HCT116 (cell line): ENCODE measurements around the gene FNDC1. TPM values are rescaled to one million over a fixed set of nuclear protein-coding genes. Genes with fewer than 3 reads are reported as not detected.

Source experiments
- ATAC-seq: fragments of 200-7000 bp; cut with Tn5 transposase; 2 replicates; pipeline ENCODE4 v1.9.1; 2020; ENCODE audit warnings: mild to moderate bottlenecking, moderate library complexity
- BruUV-seq: library from RNA; stranded (reverse); fragments of 400-500 nt; replicated peaks from 2 replicates; lab custom pipeline; 2021; lab: Mats Ljungman, UMichigan
- CTCF ChIA-PET: fragments of 300-600 bp; sonication (Branson Sonifier 250); formaldehyde crosslinking; loops from one replicate; lab custom pipeline; 2021; ENCODE audit warnings: antibody characterized with exemption; lab: Charles Lee
- POLR2A ChIA-PET: fragments of 300-600, 350-600 bp; sonication (Branson Sonifier 250); formaldehyde crosslinking; loops from one replicate; lab custom pipeline; 2021; ENCODE audit warnings: antibody characterized with exemption; lab: Charles Lee
- RAD21 ChIA-PET, 2 experiments: fragments of 300-600 bp; sonication (Branson Sonifier 250); formaldehyde crosslinking; loops; one replicate each; lab custom pipeline; 2023; ENCODE audit warnings: low total read pairs in 2 of 2; ENCODE audit not compliant: uncharacterized antibody in 2 of 2, unreplicated experiment in 2 of 2, low non-redundant PET in 1 of 2; lab: Charles Lee
- DNase-seq: peaks from one replicate; pipeline ENCODE4 v3.0.0-alpha.2; 2010; ENCODE audit warnings: low read depth, low spot score
- H2AFZ ChIP-seq: fragments of 200-600 bp; shearing (Covaris generic), sonication (generic); 2 replicates; pipeline ENCODE4 v1.6.1; 2017; ENCODE audit warnings: low read depth, mixed run types, mixed read lengths, antibody characterized with exemption, low read length; ENCODE audit not compliant: poor library complexity, severe bottlenecking
- H3K27ac ChIP-seq: 2 replicates; pipeline ENCODE4 v1.5.1; 2012; ENCODE audit warnings: low read depth, low read length
- H3K27me3 ChIP-seq: fragments of 200-600 bp; sonication (generic); 2 replicates; pipeline ENCODE4 v1.6.1; 2016; ENCODE audit warnings: mixed run types, low read length, mixed read lengths; ENCODE audit not compliant: insufficient read depth
- H3K36me3 ChIP-seq, 2 experiments: fragments of 200-500 bp in 1 of 2; fragments of 200-600 bp in 1 of 2; sonication (Bioruptor generic) in 1 of 2; sonication (generic) in 1 of 2; 2 replicates each; pipeline versions ENCODE4 v1.5.1 to v1.6.1; 2014 to 2016; ENCODE audit warnings: low read length in 2 of 2, inconsistent platforms in 1 of 2, mixed read lengths in 1 of 2, mixed run types in 1 of 2; ENCODE audit not compliant: insufficient read depth in 2 of 2, control insufficient read depth in 1 of 2
- H3K4me1 ChIP-seq, 2 experiments: fragments of 200-600 bp in 1 of 2; sonication (generic) in 1 of 2; 2 replicates each; pipeline versions ENCODE4 v1.5.1 to v1.6.1; 2012 to 2017; ENCODE audit warnings: low read length in 2 of 2, inconsistent platforms in 1 of 2, mild to moderate bottlenecking in 1 of 2, mixed read lengths in 1 of 2, mixed run types in 1 of 2, moderate library complexity in 1 of 2; ENCODE audit not compliant: insufficient read depth in 2 of 2, control insufficient read depth in 1 of 2
- H3K4me2 ChIP-seq: fragments of 200-600 bp; sonication (generic); 2 replicates; pipeline ENCODE4 v1.6.1; 2017; ENCODE audit warnings: mixed run types, low read length, mixed read lengths
- H3K4me3 ChIP-seq, 2 experiments: fragments of 200-600 bp in 1 of 2; sonication (generic) in 1 of 2; replicated peaks in 1 of 2; 2 replicates each; pipeline ENCODE4 v1.5.1; 2011 to 2016; ENCODE audit warnings: low read length in 2 of 2, control low read depth in 1 of 2, low read depth in 1 of 2, mild to moderate bottlenecking in 1 of 2, mixed read lengths in 1 of 2, mixed run types in 1 of 2
- H3K79me2 ChIP-seq: fragments of 200-600 bp; sonication (generic); 2 replicates; pipeline ENCODE4 v1.6.1; 2017; ENCODE audit warnings: mild to moderate bottlenecking, mixed run types, low read length, moderate library complexity, mixed read lengths; ENCODE audit not compliant: insufficient read depth
- H3K9ac ChIP-seq: fragments of 200-600 bp; sonication (generic); 2 replicates; pipeline ENCODE4 v1.6.1; 2016; ENCODE audit warnings: low read length, mixed read lengths
- H3K9me2 ChIP-seq: fragments of 200-600 bp; sonication (generic), shearing (Covaris generic); 2 replicates; pipeline ENCODE4 v1.6.1; 2017; ENCODE audit warnings: mixed run types, mild to moderate bottlenecking, moderate library complexity; ENCODE audit not compliant: insufficient read depth
- H3K9me3 ChIP-seq, 2 experiments: fragments of 200-500 bp in 1 of 2; fragments of 200-600 bp in 1 of 2; sonication (Bioruptor generic) in 1 of 2; sonication (generic) in 1 of 2; 2 replicates each; pipeline ENCODE4 v1.6.1; 2014 to 2017; ENCODE audit warnings: low read length in 2 of 2, mixed read lengths in 2 of 2, inconsistent platforms in 1 of 2, low read depth in 1 of 2, mild to moderate bottlenecking in 1 of 2, mixed run types in 1 of 2, moderate library complexity in 1 of 2; ENCODE audit not compliant: control insufficient read depth in 1 of 2, insufficient read depth in 1 of 2
- H4K20me1 ChIP-seq: fragments of 200-600 bp; sonication (generic), shearing (Covaris generic); 2 replicates; pipeline ENCODE4 v1.6.1; 2017; ENCODE audit warnings: mixed run types, mild to moderate bottlenecking, moderate library complexity; ENCODE audit not compliant: insufficient read depth
- CBX3 ChIP-seq: IDR thresholded peaks from 2 replicates; pipeline ENCODE4 v1.6.1; 2012; ENCODE audit warnings: low read depth
- EGR1 ChIP-seq: IDR thresholded peaks from 2 replicates; pipeline ENCODE4 v1.6.1; 2012; ENCODE audit warnings: low read depth
- FOSL1 ChIP-seq: IDR thresholded peaks from 2 replicates; pipeline ENCODE4 v1.6.1; 2012; ENCODE audit warnings: low read depth
- JUND ChIP-seq: IDR thresholded peaks from 2 replicates; pipeline ENCODE4 v1.6.1; 2012
- POLR2A ChIP-seq: IDR thresholded peaks from 2 replicates; pipeline ENCODE4 v1.7.0; 2011; ENCODE audit warnings: borderline replicate concordance; ENCODE audit not compliant: insufficient read depth, insufficient read length; ENCODE audit errors: extremely low read depth
- RAD21 ChIP-seq: IDR thresholded peaks from 2 replicates; pipeline ENCODE4 v1.6.1; 2012; ENCODE audit warnings: low read depth, mild to moderate bottlenecking
- SIN3A ChIP-seq: IDR thresholded peaks from 2 replicates; pipeline ENCODE4 v1.6.1; 2012; ENCODE audit warnings: low read depth
- SP1 ChIP-seq: IDR thresholded peaks from 2 replicates; pipeline ENCODE4 v1.6.1; 2012; ENCODE audit warnings: low read depth
- SRF ChIP-seq: IDR thresholded peaks from 2 replicates; pipeline ENCODE4 v1.6.1; 2012; ENCODE audit warnings: low read depth
- TCF7L2 ChIP-seq: IDR thresholded peaks from 2 replicates; pipeline ENCODE4 v1.7.0; 2011; ENCODE audit warnings: borderline replicate concordance, inconsistent platforms; ENCODE audit not compliant: insufficient read depth, insufficient read length; ENCODE audit errors: extremely low read depth
- YY1 ChIP-seq: IDR thresholded peaks from 2 replicates; pipeline ENCODE4 v1.6.1; 2011; ENCODE audit warnings: low read length, low read depth, moderate library complexity, mild to moderate bottlenecking; ENCODE audit not compliant: insufficient replicate concordance; ENCODE audit errors: extremely low read depth
- ZFX ChIP-seq: fragments of 450-650 bp; IDR thresholded peaks from 2 replicates; pipeline ENCODE4 v1.6.1; 2017
- intact Hi-C: fragments of 100-400 bp; cut with micrococcal nuclease; formaldehyde crosslinking; loops from 2 replicates; pipeline ENCODE4 v1.10.0; 2022
- total RNA-seq: library from RNA; stranded (reverse); gene quantifications from one replicate; pipeline ENCODE4 v1.2.1, GENCODE V29; 2021; ENCODE audit not compliant: unreplicated experiment
- TF ChIP-seq, protein P1 (sequence below): IDR thresholded peaks from 2 replicates; pipeline ENCODE4 v1.6.1; 2012
- TF ChIP-seq, protein P2 (sequence below), 3 experiments: fragments of 200-600 bp in 1 of 3; sonication (generic) in 1 of 3; IDR thresholded peaks in 2 of 3; conservative IDR thresholded peaks in 1 of 3; 2 replicates each; pipeline ENCODE4 v1.5.1; 2012 to 2017; ENCODE audit warnings: low read depth in 2 of 3, low read length in 2 of 3, antibody characterized with exemption in 1 of 3, borderline replicate concordance in 1 of 3, control low read depth in 1 of 3, mild to moderate bottlenecking in 1 of 3, mixed read lengths in 1 of 3, mixed run types in 1 of 3, moderate library complexity in 1 of 3; ENCODE audit not compliant: insufficient read depth in 1 of 3
- TF ChIP-seq, protein P3 (sequence below): IDR thresholded peaks from 2 replicates; pipeline ENCODE4 v1.6.1; 2012

FNDC1 gene
- total RNA-seq, 1 experiment from 2014 or later = 0.07 TPM

- ChIA-PET POLR2A (no interaction called here), CTCF (interaction anchor here (0.8 to 2.0 kb wide), 9 partner anchors 35 to 440 kb away, joined by 3 to 20 read pairs (median 9); no protein-coding TSS in a partner anchor), RAD21 (interaction anchor here (1.0 to 1.1 kb wide), 3 partner anchors 391 to 436 kb away, joined by 3 to 8 read pairs (median 6); no protein-coding TSS in a partner anchor)
- no TSS peak for BruUV-seq
- ATAC-seq (peak; percentile 98), DNase-seq (peak; percentile 39)
- TF ChIP-seq YY1 = no peak
- TF ChIP-seq, protein P1, sequence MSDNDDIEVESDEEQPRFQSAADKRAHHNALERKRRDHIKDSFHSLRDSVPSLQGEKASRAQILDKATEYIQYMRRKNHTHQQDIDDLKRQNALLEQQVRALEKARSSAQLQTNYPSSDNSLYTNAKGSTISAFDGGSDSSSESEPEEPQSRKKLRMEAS = peak; percentile 71; the same call in 1 of the 2 replicates
- peak; percentile 77 for TF ChIP-seq RAD21
- TF ChIP-seq, protein P2, sequence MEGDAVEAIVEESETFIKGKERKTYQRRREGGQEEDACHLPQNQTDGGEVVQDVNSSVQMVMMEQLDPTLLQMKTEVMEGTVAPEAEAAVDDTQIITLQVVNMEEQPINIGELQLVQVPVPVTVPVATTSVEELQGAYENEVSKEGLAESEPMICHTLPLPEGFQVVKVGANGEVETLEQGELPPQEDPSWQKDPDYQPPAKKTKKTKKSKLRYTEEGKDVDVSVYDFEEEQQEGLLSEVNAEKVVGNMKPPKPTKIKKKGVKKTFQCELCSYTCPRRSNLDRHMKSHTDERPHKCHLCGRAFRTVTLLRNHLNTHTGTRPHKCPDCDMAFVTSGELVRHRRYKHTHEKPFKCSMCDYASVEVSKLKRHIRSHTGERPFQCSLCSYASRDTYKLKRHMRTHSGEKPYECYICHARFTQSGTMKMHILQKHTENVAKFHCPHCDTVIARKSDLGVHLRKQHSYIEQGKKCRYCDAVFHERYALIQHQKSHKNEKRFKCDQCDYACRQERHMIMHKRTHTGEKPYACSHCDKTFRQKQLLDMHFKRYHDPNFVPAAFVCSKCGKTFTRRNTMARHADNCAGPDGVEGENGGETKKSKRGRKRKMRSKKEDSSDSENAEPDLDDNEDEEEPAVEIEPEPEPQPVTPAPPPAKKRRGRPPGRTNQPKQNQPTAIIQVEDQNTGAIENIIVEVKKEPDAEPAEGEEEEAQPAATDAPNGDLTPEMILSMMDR (IDR thresholded peaks at IDR 0.05 in 2 of 3, conservative IDR thresholded peaks at IDR 0.05 in 1 of 3; ENCODE audit: borderline replicate concordance in 1 of 3, insufficient read depth in 1 of 3, low read depth in 2 of 3, low read length in 2 of 3) = peak; percentile 63 to 75 (median 72)
- no peaks in the 10 kb centered on the region for H4K20me1 ChIP-seq
- H3K36me3 ChIP-seq = no peaks in the 10 kb centered on the region
- intact Hi-C loops = loop anchor here (1.0 to 2.0 kb wide), 3 partner anchors 245 to 437 kb away; no protein-coding TSS in a partner anchor
- no peak overlapping the region for H3K4me3 ChIP-seq
- no peaks in the 10 kb centered on the region for H3K9me2 ChIP-seq
- 0 out of 4 replicates have a peak, but pooled peaks cover 0 to 4% of the 10 kb centered on the region in 2 experiments for H3K4me1 ChIP-seq
- H3K4me2 ChIP-seq = peak overlapping the region; percentile 33
- H3K79me2 ChIP-seq = no peaks in the 10 kb centered on the region
- no peaks in the 10 kb centered on the region for H3K9me3 ChIP-seq
- no peak overlapping the region for H3K9ac ChIP-seq
- no peak overlapping the region for H3K27ac ChIP-seq
- H2AFZ ChIP-seq = peak overlapping the region; percentile 62
- peaks cover 33% of the 10 kb centered on the region for H3K27me3 ChIP-seq
Observed at GRCh38 chr6:159217595-159218275, 48.5 kb downstream of the FNDC1 start.

GRCh38 chr6:159220093-159220492, 50.9 kb downstream of the FNDC1 start:
- ChIA-PET CTCF (no interaction called here), RAD21 (no interaction called here), POLR2A (no interaction called here)
- Histone ChIP-seq H4K20me1 (no peaks in the 10 kb centered on the region), H3K9me3 (no peaks in the 10 kb centered on the region), H3K4me3 (no peak overlapping the region), H3K4me2 (no peak overlapping the region), H2AFZ (no peak overlapping the region), H3K36me3 (no peaks in the 10 kb centered on the region), H3K4me1 (0 out of 4 replicates have a peak, but pooled peaks cover 0 to 4% of the 10 kb centered on the region in 2 experiments), H3K27me3 (peaks cover 43% of the 10 kb centered on the region), H3K9me2 (no peaks in the 10 kb centered on the region), H3K9ac (no peak overlapping the region), H3K79me2 (no peaks in the 10 kb centered on the region), H3K27ac (no peak overlapping the region)
- TF ChIP-seq, protein P3, sequence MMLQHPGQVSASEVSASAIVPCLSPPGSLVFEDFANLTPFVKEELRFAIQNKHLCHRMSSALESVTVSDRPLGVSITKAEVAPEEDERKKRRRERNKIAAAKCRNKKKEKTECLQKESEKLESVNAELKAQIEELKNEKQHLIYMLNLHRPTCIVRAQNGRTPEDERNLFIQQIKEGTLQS = no peak
- TF ChIP-seq CBX3 (no peak), YY1 (no peak), SP1 (no peak), SRF (no peak), JUND (no peak), POLR2A (no peak), ZFX (no peak), SIN3A (no peak), RAD21 (no peak), EGR1 (no peak), FOSL1 (no peak), TCF7L2 (no peak)
- ATAC-seq (no peak), DNase-seq (no peak)
- BruUV-seq = no TSS peak
- intact Hi-C loops = no loop called here
